ENCODE measurements around the gene ZBTB5. TPM values are rescaled to one million over a fixed set of nuclear protein-coding genes. Genes with fewer than 3 reads are reported as not detected.
A peak's percentile ranks its signal among the peaks of the same experiment; 100 is the strongest.

Gene ZBTB5
- total RNA-seq, 6 experiments from 2014 or later = 4.3 to 6.6 (median 5.5) TPM

GRCh38 chr9:37415011-37415719 is 50.1 kb downstream of the ZBTB5 start:
- Histone ChIP-seq H3K4me1 (peaks cover 0 to 49% (median 19%) of the 10 kb centered on the region in 4 donors), H3K4me3 (no peak overlapping the region), H3K36me3 (no peaks in the 10 kb centered on the region), H3K27ac (peak overlapping the region in 2 of 3 donors; percentile 8 to 84), H3K9me3 (no peaks in the 10 kb centered on the region), H3K27me3 (no peaks in the 10 kb centered on the region)
- TF ChIP-seq, protein P1, sequence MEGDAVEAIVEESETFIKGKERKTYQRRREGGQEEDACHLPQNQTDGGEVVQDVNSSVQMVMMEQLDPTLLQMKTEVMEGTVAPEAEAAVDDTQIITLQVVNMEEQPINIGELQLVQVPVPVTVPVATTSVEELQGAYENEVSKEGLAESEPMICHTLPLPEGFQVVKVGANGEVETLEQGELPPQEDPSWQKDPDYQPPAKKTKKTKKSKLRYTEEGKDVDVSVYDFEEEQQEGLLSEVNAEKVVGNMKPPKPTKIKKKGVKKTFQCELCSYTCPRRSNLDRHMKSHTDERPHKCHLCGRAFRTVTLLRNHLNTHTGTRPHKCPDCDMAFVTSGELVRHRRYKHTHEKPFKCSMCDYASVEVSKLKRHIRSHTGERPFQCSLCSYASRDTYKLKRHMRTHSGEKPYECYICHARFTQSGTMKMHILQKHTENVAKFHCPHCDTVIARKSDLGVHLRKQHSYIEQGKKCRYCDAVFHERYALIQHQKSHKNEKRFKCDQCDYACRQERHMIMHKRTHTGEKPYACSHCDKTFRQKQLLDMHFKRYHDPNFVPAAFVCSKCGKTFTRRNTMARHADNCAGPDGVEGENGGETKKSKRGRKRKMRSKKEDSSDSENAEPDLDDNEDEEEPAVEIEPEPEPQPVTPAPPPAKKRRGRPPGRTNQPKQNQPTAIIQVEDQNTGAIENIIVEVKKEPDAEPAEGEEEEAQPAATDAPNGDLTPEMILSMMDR (IDR thresholded peaks at IDR 0.05) = peak; percentile 81 to 91 (median 88)
- no peak for TF ChIP-seq POLR2A (IDR thresholded peaks at IDR 0.05)
- 17% methylated on average over 22 of the region's 22 CpGs for WGBS (ENCODE audit: insufficient coverage, low coverage, low lambda C conversion rate, missing lambda C conversion rate)
- intact Hi-C loops (cut with DNase I) = no loop called here
- peak; percentile 77 to 88 (median 88) for DNase-seq
- ATAC-seq = peak; percentile 65 to 72 (median 68)

- no peaks in the 10 kb centered on the region for H3K9me3 ChIP-seq
- peaks cover 0 to 44% (median 19%) of the 10 kb centered on the region in 4 donors for H3K4me1 ChIP-seq
- no peaks in the 10 kb centered on the region for H3K36me3 ChIP-seq
- no peak overlapping the region for H3K27ac ChIP-seq
- ATAC-seq = no peak
- intact Hi-C loops (cut with DNase I) = no loop called here
- WGBS (ENCODE audit: insufficient coverage, low coverage, low lambda C conversion rate, missing lambda C conversion rate) = 48% methylated on average over 3 of the region's 10 CpGs
- no peaks in the 10 kb centered on the region for H3K27me3 ChIP-seq
- H3K4me3 ChIP-seq = no peak overlapping the region
- DNase-seq = no peak
- TF ChIP-seq POLR2A (IDR thresholded peaks at IDR 0.05) = no peak
- TF ChIP-seq, protein P1 (IDR thresholded peaks at IDR 0.05) = no peak
Observed at GRCh38 chr9:37414503-37414943, 50.7 kb downstream of the ZBTB5 start.

DNA sequence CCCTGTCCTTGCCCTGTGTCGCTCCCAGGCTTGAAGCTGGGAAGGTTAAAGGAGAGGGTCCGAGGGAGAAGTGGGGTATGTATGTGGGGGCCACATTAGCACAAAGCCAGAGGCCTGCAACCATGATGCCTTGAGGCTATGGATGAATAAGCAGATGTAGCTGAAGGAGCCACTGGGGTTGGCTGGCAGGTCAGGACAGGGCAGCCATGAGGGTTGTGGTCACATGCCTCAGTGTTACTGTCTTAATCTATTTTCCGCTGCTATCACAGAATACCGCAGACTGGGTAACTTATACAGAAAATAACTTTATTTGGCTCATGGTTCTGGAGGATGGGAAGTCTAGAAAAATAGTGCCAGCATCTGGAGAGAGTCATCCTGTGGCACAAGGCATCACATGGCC is 51.9 kb downstream of the ZBTB5 start:
- H3K27ac ChIP-seq = no peak overlapping the region
- DNase-seq (no peak), ATAC-seq (no peak)
- peaks cover 0 to 32% (median 13%) of the 10 kb centered on the region in 4 donors for H3K4me1 ChIP-seq
- WGBS (ENCODE audit: insufficient coverage, low coverage, low lambda C conversion rate, missing lambda C conversion rate) = 87% methylated on average over 4 of the region's 4 CpGs
- H3K36me3 ChIP-seq = no peaks in the 10 kb centered on the region
- H3K4me3 ChIP-seq = no peak overlapping the region
- no peaks in the 10 kb centered on the region for H3K9me3 ChIP-seq
- intact Hi-C loops (cut with DNase I) = no loop called here
- H3K27me3 ChIP-seq = no peaks in the 10 kb centered on the region
- TF ChIP-seq, protein P1 (IDR thresholded peaks at IDR 0.05) = no peak
- TF ChIP-seq POLR2A (IDR thresholded peaks at IDR 0.05) = no peak

- WGBS (ENCODE audit: insufficient coverage, low coverage, low lambda C conversion rate, missing lambda C conversion rate) = 71% methylated on average over 3 of the region's 17 CpGs
- no peak overlapping the region for H3K4me3 ChIP-seq
- H3K36me3 ChIP-seq = no peaks in the 10 kb centered on the region
- peaks cover 0 to 28% (median 10%) of the 10 kb centered on the region in 4 donors for H3K4me1 ChIP-seq
- no peaks in the 10 kb centered on the region for H3K9me3 ChIP-seq
- H3K27me3 ChIP-seq = no peaks in the 10 kb centered on the region
- ATAC-seq (peak in 1 of 4 donors; percentile 6), DNase-seq (no peak)
- TF ChIP-seq, protein P1 (IDR thresholded peaks at IDR 0.05) = no peak
- TF ChIP-seq POLR2A (IDR thresholded peaks at IDR 0.05) = no peak
- H3K27ac ChIP-seq = no peak overlapping the region
- intact Hi-C loops (cut with DNase I) = no loop called here
Observed at GRCh38 chr9:37412431-37413151, 52.7 kb downstream of the ZBTB5 start.
